Left lung (tissue), 10 donors: Measurements from ENCODE around the gene EPHB2. TPM values are rescaled to one million over a fixed set of nuclear protein-coding genes. Genes with fewer than 3 reads are reported as not detected.

Experiments
- ATAC-seq: fragments of 200-7000 bp; cut with Tn5 transposase; one replicate; pipeline ENCODE4 v1.9.1; 2020; ENCODE audit warnings: moderate library complexity
- DNase-seq, 4 donors: peaks; one replicate each; pipeline ENCODE4 v3.0.0-alpha.2; 2013 to 2020
- H3K27ac ChIP-seq, 2 donors: fragments of 200-600 bp; sonication (generic) in 1 of 2; one replicate each; pipeline versions ENCODE4 v1.5.0 to v1.8.0; 2020 to 2021
- H3K27me3 ChIP-seq, 2 donors: fragments of 200-600 bp; sonication (generic) in 1 of 2; one replicate each; pipeline versions ENCODE4 v1.5.0 to v1.8.0; 2020 to 2021
- H3K36me3 ChIP-seq, 2 donors: fragments of 200-600 bp; sonication (generic) in 1 of 2; one replicate each; pipeline versions ENCODE4 v1.5.0 to v1.8.0; 2020 to 2021
- H3K4me1 ChIP-seq, 2 donors: fragments of 200-600 bp; one replicate each; pipeline ENCODE4 v1.8.0; 2021
- H3K4me3 ChIP-seq, 2 donors: fragments of 200-600 bp; sonication (generic) in 1 of 2; one replicate each; pipeline versions ENCODE4 v1.5.0 to v1.8.0; 2020 to 2021; ENCODE audit warnings: mild to moderate bottlenecking in 1 of 2
- H3K9me3 ChIP-seq, 2 donors: fragments of 200-600 bp; sonication (generic) in 1 of 2; one replicate each; pipeline versions ENCODE4 v1.5.0 to v1.8.0; 2020 to 2021
- intact Hi-C, 2 donors: fragments of 100-400 bp; cut with DNase I; formaldehyde crosslinking; loops; one replicate each; pipeline versions ENCODE4 v1.11.2 to v1.14.2; 2022
- polyA plus RNA-seq, 6 donors: library from polyadenylated mRNA; unstranded; fragments of 120-200 nt; gene quantifications; one replicate each; pipeline ENCODE4 v1.2.1, GENCODE V29; 2013; ENCODE audit not compliant: insufficient read length in 6 of 6
- total RNA-seq, 2 donors: library from RNA; stranded (reverse); fragmentation: NEBNext Ultra II Directional; extraction: Animal tissue kit (Norgen Biotek cat#: 25700); gene quantifications; one replicate each; pipeline ENCODE4 v1.2.1, GENCODE V29; 2021
- TF ChIP-seq, protein P1 (sequence below), 2 donors: fragments of 200-600 bp; sonication (generic) in 1 of 2; IDR thresholded peaks; one replicate each; pipeline versions ENCODE4 v1.5.0 to v1.8.0; 2021; ENCODE audit warnings: antibody characterized with exemption in 2 of 2
- donor health status: DM: no; HTN: yes; CAD: no.
- donor health status: DM: no; HTN: no; CAD: no.

EPHB2 gene
- total and polyA plus RNA-seq, 8 donors: 11.3 to 21.0 (median 17.2) TPM

DNA sequence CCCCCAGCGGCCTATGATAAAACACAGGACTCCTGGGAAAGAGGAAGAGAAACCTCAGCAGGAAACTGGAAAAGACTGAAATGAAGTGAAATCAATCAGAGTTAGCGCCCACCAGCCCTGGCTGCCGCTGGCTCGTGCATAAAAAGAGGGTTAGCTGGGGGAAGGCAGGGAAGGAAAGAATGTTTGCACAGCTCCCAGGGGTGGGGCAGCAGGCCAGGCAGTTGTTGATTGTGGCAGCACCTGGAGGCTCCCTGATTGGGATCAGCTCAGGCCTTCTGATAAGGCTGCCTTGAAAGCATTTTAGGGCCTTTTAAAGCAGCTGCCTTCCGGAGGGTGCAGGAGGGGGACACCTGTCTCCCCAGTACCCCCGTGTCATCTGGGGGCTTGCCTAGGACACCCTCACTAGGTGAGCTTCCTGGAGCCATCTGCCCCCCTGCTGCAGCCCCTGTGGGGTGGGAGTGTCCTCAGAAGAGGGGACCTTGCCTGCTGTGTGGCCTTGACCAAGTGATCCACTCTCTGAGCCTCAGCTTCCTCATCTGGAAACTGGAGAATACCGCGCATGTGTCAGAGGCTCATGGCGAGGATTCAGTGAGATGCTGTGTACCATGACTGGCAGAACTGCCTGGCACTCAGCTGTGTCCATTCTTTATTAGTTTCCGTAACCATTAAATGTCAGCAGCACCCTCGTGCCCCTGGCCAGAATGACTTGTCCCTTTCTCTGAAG, 6.6 kb downstream of the EPHB2 start:
- H3K4me3 ChIP-seq: no peak overlapping the region
- intact Hi-C loops: no loop called here
- H3K9me3 ChIP-seq: no peaks in the 10 kb centered on the region
- H3K27ac ChIP-seq: no peak overlapping the region
- peak; percentile 84 for ATAC-seq
- H3K27me3 ChIP-seq: peaks cover 3 to 28% of the 10 kb centered on the region in 2 donors
- no peak for DNase-seq
- no peaks in the 10 kb centered on the region for H3K36me3 ChIP-seq
- H3K4me1 ChIP-seq: peaks cover 0 to 11% of the 10 kb centered on the region in 2 donors
- TF ChIP-seq, protein P1, sequence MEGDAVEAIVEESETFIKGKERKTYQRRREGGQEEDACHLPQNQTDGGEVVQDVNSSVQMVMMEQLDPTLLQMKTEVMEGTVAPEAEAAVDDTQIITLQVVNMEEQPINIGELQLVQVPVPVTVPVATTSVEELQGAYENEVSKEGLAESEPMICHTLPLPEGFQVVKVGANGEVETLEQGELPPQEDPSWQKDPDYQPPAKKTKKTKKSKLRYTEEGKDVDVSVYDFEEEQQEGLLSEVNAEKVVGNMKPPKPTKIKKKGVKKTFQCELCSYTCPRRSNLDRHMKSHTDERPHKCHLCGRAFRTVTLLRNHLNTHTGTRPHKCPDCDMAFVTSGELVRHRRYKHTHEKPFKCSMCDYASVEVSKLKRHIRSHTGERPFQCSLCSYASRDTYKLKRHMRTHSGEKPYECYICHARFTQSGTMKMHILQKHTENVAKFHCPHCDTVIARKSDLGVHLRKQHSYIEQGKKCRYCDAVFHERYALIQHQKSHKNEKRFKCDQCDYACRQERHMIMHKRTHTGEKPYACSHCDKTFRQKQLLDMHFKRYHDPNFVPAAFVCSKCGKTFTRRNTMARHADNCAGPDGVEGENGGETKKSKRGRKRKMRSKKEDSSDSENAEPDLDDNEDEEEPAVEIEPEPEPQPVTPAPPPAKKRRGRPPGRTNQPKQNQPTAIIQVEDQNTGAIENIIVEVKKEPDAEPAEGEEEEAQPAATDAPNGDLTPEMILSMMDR (IDR thresholded peaks at IDR 0.05): no peak

DNA sequence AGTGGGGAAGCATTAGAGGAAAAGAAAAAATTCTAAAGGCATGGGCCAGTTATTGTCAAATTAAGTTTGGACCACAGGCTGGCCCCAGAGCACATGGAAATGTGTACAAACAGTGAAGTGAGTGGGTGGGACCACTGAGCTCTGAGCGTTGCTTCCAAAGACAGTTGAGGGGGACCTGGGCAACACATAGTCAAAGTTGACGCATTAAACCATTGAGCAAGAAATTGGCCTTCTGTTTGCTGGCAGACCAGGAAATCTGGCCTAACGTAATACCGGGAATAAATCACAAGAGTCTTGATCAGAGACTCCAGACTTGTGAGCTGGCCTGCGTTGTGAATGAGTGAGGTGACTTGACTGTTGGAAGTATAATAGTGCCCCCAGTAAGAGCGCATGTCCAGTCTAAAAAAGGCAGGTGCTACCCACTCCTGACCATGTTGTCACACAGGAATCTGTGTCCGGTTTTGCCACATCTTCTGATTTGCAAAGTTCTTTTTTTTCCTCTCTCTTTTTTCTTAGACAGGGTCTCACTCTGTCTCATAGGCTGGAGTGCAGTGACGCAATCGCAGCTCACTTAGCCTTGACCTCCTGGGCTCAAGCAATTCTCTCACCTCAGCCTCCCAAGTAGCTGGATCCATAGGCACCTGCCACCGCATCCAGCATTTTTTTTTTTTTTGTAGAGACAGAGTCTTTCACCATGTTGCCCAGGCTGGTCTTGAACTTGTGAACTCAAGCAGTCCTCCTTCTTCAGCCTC, 10.7 kb downstream of the EPHB2 start:
- H3K36me3 ChIP-seq: no peaks in the 10 kb centered on the region
- no peak overlapping the region for H3K4me3 ChIP-seq
- TF ChIP-seq, protein P1 (IDR thresholded peaks at IDR 0.05): no peak
- intact Hi-C loops: no loop called here
- no peaks in the 10 kb centered on the region for H3K9me3 ChIP-seq
- no peak overlapping the region for H3K27ac ChIP-seq
- ATAC-seq (no peak), DNase-seq (no peak)
- H3K4me1 ChIP-seq: peaks cover 0 to 11% of the 10 kb centered on the region in 2 donors
- H3K27me3 ChIP-seq: peaks cover 0 to 29% of the 10 kb centered on the region in 2 donors

DNA sequence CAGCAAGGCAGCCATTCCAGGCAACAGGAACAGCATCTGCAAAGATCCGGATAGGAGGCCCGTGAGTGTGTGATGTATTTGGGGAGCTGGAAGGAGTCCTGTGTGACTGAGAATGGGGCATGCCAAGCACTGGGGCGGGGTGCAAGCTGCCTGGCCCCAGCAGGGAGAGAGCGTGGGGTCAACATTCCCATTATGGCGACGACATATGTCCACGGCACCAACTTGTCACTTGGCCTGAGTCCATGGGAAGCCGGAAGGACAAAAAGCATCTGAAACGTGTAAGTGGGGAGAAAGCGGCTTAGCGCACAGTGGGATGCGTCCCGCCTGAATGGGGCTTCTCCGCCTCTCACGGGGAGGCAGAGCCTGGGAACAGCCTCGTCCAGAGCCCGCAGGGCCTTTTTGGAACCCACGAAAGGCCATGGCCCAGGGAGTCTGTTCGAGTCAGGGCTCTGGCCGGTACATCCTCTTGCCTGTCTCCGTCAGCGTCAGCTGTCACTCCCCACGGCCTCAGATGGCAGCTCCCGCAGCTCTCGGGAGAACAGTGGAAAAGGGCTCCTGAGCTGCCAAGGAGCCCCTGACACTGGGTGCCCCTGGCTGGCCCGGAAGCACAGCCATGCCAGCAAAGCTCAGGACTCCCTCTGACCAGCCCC, 12.4 kb downstream of the EPHB2 start:
- no peak overlapping the region for H3K27ac ChIP-seq
- TF ChIP-seq, protein P1 (IDR thresholded peaks at IDR 0.05): no peak
- H3K36me3 ChIP-seq: no peaks in the 10 kb centered on the region
- ATAC-seq (no peak), DNase-seq (no peak)
- no peaks in the 10 kb centered on the region for H3K9me3 ChIP-seq
- H3K4me1 ChIP-seq: no peaks in the 10 kb centered on the region
- intact Hi-C loops: no loop called here
- peaks cover 0 to 34% of the 10 kb centered on the region in 2 donors for H3K27me3 ChIP-seq
- H3K4me3 ChIP-seq: no peak overlapping the region

DNA sequence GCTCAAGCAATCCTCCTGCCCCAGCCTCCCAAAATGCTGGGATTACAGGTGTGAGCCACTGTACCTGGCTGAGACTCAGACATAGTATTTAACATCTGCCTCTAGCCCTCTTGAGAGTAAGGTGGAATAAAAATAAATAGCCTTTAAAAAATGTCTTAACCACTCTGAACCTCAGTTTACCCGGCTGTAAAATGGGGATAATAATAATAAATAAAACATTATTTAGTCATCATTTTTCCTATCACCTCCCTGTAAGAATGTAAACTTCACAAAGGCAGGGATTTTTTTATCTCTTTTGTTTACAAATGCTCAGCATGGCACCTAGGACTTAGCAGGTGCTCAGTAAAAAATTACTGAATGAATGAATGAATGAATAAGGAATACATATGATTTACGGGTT, 17.2 kb downstream of the EPHB2 start:
- ATAC-seq: no peak
- TF ChIP-seq, protein P1 (IDR thresholded peaks at IDR 0.05): no peak

More for the DNA sequence above, 17.2 kb downstream of the EPHB2 start:
- Histone ChIP-seq H3K36me3 (no peaks in the 10 kb centered on the region), H3K4me1 (no peaks in the 10 kb centered on the region), H3K9me3 (no peaks in the 10 kb centered on the region), H3K27me3 (peaks cover 0 to 33% of the 10 kb centered on the region in 2 donors), H3K27ac (no peak overlapping the region), H3K4me3 (no peak overlapping the region)
- intact Hi-C loops: no loop called here
- no peak for DNase-seq
